LNCaP clone FGC (cell line): ENCODE results near the gene IL17C.

Experiments used
- DNase-seq: peaks from one replicate; pipeline ENCODE4 v3.0.0-alpha.2; 2011; ENCODE audit warnings: low read depth
- H3K4me3 ChIP-seq: 2 replicates; pipeline ENCODE4 v1.5.1; 2011; ENCODE audit warnings: mild to moderate bottlenecking, low read depth, low read length, control low read depth
- TF ChIP-seq, protein P1 (sequence below): IDR thresholded peaks from 2 replicates; pipeline ENCODE4 v1.5.1; 2012; ENCODE audit warnings: mild to moderate bottlenecking; ENCODE audit not compliant: control insufficient read depth, insufficient read depth; ENCODE audit errors: extremely low read depth

IL17C gene

DNA sequence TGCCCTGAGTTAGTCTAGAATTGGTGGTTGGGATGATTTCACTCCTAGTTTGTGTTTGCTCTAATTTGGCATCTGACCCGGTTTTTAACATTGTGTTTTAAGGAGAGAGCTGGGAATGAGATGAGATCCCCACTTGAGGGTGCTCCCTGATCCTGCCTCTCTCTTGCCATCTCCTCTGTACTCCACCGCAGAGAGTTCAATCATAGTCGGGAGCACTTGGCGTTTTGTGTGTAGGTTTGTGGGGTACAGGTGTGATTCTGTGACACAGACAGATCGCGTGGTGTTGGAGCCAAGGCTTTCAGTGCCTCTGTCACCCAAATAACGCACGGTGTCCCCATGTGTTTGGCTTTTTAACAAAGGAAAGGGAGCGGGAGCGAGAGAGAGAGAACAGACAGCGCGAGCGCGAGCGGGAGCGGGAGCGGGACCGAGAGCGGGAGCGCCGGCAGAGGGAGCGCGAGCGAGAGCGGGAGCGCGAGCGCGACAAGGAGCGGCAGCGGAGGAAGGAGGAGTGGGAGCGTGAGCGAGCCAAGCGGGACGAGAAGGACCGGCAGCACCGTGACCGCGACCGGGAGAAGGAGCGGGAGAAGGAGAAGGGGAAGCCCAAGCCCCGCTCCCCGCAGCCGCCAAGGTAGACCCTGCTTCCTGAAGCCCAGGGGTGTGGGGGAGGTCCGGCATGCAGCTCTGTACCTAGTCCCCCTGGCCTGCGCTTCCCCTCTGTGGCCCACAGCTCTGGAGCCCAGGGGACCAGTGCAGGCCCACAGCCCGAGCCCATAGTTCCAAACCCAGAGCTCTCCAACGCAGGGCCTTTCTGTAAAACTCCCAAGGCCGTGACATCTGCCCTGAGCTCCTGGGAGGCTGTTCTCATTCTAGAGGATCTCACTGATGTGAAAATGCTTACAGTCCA, 27.2 kb upstream of the IL17C start:
- H3K4me3 ChIP-seq: no peak overlapping the region
- DNase-seq: no peak
- TF ChIP-seq, protein P1, sequence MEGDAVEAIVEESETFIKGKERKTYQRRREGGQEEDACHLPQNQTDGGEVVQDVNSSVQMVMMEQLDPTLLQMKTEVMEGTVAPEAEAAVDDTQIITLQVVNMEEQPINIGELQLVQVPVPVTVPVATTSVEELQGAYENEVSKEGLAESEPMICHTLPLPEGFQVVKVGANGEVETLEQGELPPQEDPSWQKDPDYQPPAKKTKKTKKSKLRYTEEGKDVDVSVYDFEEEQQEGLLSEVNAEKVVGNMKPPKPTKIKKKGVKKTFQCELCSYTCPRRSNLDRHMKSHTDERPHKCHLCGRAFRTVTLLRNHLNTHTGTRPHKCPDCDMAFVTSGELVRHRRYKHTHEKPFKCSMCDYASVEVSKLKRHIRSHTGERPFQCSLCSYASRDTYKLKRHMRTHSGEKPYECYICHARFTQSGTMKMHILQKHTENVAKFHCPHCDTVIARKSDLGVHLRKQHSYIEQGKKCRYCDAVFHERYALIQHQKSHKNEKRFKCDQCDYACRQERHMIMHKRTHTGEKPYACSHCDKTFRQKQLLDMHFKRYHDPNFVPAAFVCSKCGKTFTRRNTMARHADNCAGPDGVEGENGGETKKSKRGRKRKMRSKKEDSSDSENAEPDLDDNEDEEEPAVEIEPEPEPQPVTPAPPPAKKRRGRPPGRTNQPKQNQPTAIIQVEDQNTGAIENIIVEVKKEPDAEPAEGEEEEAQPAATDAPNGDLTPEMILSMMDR: no peak

DNA sequence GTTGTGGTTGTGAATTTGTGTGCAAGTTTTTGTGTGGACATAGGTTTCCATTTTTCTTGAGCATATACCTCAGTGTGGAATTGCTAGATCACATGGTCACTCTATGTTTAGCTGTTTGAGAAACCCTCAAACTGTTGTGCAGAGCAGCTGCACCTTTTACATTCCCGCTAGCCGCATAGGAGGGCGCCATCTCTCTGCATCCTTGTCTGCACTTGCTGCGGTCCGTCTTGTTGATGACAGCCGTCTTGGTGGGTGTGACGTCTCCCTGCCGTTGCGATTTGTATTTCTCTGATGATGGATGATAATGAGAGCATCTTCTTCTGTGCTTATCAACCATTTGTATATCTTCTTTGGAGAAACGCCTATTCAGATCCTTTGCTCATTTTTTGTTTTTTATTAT, 25.1 kb upstream of the IL17C start:
- TF ChIP-seq, protein P1: no peak
- no peak for DNase-seq
- no peak overlapping the region for H3K4me3 ChIP-seq

DNA sequence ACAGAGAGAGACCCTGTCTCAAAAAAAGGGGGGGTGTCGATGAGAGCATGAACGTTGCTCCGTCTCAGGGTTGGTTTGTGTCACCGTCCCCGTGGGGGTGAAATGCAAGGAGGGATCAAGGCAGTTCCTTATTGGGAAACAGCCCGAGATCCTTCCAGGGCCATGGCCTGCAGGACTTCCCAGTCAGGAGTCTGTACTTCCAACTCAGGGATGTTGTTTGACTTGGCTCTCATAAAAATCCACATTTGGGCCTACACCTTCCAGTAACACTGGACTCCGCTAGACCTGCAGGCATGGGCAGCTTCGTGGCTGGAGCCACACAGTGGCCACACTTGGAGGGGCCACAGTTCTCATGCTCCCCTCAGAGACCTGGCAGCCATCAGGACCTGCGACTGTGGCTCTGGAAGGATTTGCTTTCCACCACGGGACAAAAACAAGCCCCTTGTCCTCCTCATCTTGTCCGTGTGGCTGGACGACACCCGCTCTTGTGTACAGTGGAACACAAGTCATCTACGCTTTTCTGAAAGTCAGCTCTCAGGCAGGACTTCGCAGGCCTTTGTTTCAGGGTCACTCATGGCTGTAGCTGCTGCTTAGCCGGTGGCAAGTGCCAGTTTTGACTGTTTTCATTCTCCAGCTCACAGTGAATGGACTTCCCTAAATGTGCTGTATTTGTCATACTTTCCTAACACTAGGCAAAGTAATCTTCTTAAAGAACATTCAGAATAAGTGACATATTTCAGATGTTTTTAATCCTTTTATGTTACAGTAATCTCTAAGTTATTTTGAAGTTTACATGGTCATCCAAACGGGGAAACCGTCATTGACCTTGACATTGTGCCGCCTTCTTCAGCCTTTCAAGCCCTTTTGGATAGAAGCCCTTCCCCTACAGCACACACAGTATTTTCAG, 24.2 kb upstream of the IL17C start:
- peak; percentile 76 for DNase-seq
- TF ChIP-seq, protein P1: 0 out of 2 replicates have a peak, but pooled peaks have one; percentile 8

DNA sequence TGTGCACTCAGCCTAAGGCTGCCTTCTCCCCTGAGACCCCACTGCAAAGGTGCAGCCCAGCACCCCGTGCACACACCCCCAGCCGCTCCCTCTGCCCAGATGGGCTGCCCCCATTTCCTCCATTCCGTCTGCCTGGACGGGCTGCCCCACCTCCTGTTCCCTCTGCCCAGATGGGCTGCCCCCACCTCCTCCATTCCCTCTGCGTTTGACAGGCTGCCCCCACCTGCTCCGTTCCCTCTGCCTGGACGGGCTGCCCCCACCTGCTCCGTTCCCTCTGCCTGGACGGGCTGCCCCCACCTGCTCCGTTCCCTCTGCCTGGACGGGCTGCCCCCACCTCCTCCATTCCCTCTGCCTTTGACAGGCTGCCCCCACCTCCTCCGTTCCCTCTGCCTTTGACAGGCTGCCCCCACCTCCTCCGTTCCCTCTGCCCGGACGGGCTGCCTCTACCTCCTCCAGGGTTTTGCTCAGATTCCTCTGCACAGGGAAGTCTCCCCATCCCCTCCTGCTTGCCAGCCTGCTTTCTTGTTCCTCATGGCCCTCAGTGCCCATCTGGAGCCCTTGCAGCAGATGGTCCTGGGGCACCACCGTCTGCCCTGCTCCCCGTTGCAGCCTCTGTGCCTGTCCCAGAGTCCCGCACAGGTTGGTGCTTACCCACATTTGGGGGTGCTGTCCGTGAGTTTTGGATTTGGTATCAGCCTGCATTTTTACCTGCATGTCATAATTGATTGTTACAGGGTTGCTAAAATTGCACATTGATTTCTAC, 23.4 kb upstream of the IL17C start:
- no peak overlapping the region for H3K4me3 ChIP-seq
- DNase-seq: no peak
- TF ChIP-seq, protein P1: no peak

More for the DNA sequence above, 24.2 kb upstream of the IL17C start:
- no peak overlapping the region for H3K4me3 ChIP-seq

DNA sequence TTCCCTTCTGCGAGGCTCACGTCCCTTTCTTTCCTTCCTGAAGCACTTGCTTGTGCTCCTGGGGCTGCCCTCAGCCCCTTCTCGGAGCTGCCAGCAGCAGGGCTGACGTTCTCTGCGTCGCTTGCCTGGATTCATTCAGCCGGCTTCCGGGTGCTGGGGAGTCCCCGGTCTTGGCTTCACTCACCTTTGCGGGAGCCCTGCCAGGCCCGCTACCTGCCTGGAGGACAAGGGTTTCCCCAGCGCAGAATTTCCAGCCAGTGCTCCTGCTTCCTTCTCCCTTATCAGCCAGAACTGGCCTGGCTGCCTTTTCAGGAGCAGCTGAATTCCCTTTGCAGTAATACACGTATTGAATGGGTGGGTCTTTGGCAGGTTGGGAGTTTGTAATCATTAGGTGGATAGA, 22.1 kb upstream of the IL17C start:
- TF ChIP-seq, protein P1: no peak
- H3K4me3 ChIP-seq: peak overlapping the region; percentile 33
- peak; percentile 90 for DNase-seq

DNA sequence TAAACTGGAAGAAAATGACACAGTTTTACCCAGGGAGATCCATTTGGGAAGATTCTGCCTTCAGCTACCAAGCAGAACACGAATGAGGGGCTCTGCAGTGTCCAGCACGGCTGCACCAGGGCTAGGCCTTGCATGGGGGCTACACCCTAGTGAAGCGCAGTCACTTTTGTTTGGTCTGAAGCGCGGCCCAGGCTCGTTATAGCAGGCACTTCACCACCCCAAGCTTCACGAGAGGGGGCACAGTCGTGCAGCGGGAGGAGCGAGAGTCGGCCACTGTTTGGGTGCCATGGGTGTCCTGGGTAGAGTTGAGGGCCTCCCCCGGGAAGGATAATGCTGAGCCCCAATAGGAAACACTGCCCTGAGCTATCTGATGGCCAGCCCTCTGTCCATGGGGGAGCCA, 21.6 kb upstream of the IL17C start:
- DNase-seq: no peak
- H3K4me3 ChIP-seq: peak overlapping the region; percentile 33

More for the DNA sequence above, 21.6 kb upstream of the IL17C start:
- TF ChIP-seq, protein P1: no peak
